ENCODE measurements around the gene TST.
"Not testable (repeated sequence)": the region's sequence is repeated elsewhere in the genome, so short reads cannot be mapped to it uniquely, and the experiment has no call there.

The TST gene

GRCh38 chr22:37012262-37012904 is 6.9 kb downstream of the TST start:
- DNase-seq, result no peak

DNA sequence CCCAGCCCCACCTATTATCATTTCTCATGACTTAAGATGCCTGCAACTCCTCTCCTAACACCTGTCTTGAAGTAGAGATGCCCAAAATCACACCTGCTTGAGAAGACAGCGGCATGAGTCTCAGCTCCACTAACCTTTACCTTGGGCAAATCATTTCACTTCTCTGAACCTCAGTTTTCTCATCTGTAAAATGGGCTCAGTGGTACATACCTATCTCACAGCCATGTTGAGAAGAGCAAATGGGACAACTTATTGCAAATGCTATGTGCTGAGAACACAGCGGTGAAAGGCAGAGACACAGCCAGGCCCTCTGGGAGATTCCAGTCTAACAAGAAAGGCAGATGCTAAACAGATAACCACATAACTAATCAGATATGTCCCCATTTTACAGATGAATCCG is 7.8 kb downstream of the TST start:
- DNase-seq, result no peak

- no peak for DNase-seq
Measured at GRCh38 chr22:37010976-37011375, 8.3 kb downstream of the TST start.

GRCh38 chr22:37010174-37010573 is 9.1 kb downstream of the TST start:
- DNase-seq, result no peak

DNA sequence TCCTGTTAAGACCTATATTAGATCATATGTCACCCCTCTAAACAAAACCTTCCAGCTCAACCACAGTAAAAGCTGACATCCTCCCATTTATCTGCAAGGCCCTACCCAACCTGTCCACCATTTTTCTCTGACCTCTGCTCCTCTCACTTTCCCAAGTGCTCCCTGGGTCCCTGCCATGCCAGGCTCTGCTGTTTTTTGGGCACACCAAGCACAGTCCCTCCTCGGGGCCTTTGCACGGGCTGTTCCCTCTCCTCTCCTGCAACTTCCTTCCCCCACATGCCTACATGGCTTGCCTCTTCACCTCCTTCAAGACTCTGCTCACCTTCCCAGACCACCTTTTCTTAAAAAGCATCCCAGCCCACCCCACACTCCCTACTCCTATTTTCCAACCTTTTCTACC is 9.8 kb downstream of the TST start:
- DNase-seq, result no peak

- no peak for DNase-seq
Measured at GRCh38 chr22:37008365-37008764, 10.9 kb downstream of the TST start.

GRCh38 chr22:37007651-37008050 is 11.6 kb downstream of the TST start:
- DNase-seq, result no peak

DNA sequence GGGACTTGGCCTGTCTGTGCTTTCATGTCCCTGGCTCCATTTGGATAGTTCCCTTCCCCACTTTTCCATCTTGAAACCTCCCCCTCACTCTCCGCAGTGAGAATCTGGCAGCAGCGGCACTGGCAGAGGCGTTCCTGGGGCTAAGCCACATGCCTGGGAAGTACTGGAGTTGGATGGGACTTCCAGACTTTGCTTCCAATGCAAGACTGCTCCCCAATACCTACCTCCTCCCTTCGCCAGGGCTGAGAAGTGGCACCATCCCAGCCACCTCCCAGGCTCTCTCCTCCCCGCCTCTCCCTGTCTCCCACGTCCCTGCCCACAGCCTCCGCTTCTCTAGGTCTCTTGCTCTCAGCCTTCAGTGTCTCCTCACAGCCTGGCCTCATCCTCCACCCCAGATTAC is 16.6 kb downstream of the TST start:
- no peak for DNase-seq

DNA sequence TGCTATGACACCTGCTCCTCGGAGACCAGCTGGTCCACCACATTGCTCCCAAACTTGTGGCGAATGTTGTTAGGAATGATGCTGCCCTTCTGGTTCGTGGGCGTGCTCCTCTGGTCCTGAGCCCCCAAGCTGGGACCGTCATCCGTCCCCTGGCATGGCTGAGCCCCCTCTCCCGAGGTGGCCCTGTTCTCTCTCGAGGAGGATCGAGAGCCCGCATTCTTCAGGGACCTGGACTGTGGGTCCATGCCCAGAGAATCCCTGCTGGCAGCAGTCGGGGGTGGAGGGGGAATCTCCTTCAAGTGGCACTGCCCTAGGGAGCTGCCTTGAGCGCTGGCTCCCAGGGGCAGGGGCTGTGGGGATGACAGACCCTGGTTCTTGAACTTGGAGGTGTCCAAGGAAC is 17.4 kb downstream of the TST start:
- no peak for DNase-seq

- no peak for DNase-seq
Measured at GRCh38 chr22:37000676-37001534, 18.3 kb downstream of the TST start.

DNA sequence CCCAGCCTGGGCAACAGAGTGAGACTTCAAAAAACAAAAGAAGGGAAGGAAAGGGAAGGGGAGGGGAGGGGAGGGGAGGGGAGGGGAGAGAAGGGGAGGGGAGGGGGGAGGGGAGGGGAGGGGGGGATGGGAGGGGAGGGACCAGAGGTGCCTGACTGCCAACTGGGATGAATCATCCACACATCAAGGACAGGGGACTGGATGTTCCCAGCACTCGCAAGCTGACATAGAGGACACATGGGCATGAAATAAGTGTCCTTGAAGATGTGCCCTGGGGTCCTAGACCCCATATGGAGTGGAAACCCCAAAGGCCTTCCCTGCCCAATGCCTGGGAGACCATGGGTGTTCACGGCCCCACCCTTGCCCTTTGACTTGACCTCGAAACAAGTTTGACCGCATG is 19.8 kb downstream of the TST start:
- DNase-seq, result peak; percentile 15

GRCh38 chr22:36998620-36999351 is 20.5 kb downstream of the TST start:
- peak; percentile 26 for DNase-seq

DNA sequence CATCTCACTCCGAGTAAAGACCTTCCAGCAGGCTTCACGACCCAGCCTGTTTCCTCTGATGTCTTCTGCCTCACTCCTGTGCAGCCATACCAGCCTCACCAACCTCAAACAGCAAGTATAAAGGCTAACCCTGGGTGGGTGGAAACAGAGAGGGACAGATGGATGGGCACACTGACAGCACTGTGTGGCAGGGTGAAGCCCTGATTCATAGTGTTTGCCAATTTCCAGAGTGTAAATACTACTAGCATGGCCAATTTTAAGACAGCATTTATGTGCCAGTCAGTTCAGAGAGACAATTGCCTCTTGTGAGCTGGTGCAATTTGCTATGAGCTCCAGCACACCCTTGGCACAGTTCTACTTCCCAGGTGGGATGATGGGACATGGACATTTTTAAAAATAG is 21.5 kb downstream of the TST start:
- DNase-seq, result no peak

- DNase-seq, result no peak
Measured at GRCh38 chr22:36991206-36991605, 28.0 kb downstream of the TST start.

GRCh38 chr22:36990457-36990856 is 28.8 kb downstream of the TST start:
- DNase-seq, result no peak

- DNase-seq, result not testable (repeated sequence)
Measured at GRCh38 chr22:36989012-36989411, 30.2 kb downstream of the TST start.

GRCh38 chr22:36988075-36988832 is 31.0 kb downstream of the TST start:
- DNase-seq, result no peak

- DNase-seq, result no peak
Measured at GRCh38 chr22:36986242-36986821, 32.9 kb downstream of the TST start.

GRCh38 chr22:36985211-36985889 is 33.9 kb downstream of the TST start:
- DNase-seq, result no peak

GRCh38 chr22:36982136-36982535 is 37.1 kb downstream of the TST start:
- no peak for DNase-seq

DNA sequence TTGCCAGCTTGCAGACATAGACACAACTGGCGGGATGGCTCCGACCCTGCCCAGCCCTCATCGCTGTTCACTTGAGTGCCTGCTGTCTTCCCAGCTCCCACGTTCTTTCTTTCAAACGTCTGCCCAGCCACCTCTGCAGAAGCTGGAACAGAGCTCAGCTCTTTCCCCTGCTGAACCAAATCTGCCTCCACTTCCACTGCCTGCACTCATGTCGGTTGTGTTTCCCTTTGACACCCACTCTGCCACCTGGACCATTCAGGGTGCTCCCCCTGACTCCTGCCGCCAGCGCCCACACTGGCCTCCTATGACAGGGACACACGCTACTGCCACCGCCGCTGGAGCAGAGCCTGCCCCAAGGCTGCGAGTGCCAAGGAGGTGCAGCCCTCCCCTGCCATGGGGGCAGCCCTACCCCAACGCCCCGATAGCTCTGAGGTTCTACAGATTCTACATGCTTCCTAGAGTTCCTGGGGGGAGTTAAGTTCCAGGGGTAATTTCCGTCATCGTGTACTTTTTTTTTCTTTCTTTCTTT is 37.9 kb downstream of the TST start:
- DNase-seq, result no peak
